NCI-H2171 (cell line): ENCODE data around the gene GMDS.

ENCODE experiments used
- DNase-seq: peaks from one replicate; lab custom pipeline; 2025; lab: John Stamatoyannopoulos, UW

The GMDS gene

GRCh38 chr6:1738558-1739081 is 506.8 kb downstream of the GMDS start:
- no peak for DNase-seq

GRCh38 chr6:1737463-1738311 is 507.7 kb downstream of the GMDS start:
- no peak for DNase-seq

GRCh38 chr6:1736346-1737105 is 508.9 kb downstream of the GMDS start:
- DNase-seq = no peak

DNA sequence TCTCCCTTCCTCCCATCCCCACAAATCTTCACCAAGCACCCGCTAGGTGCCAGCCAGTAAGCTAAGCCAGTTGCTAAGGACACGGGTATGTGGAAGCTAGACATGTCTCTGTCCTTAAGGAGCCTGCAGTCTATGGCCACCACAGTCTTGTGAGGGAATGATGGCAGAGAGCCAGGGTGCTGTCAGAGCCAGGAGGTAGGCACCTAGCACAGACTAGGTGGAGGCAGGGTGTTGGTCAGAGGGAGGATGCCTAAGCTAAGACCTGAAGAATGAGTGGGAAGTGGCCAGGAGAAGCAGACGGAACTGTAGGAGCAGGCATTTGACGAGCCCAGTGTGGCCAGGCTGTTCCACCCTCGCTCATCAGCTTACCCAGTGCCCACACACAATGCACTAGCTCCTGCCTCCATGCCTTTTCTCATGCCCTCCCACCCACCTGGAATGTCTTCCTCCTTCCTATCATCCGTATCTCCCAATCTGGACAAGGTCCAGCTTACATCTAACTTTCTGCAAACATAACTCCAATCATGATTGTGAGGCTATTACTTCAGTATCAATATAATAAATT is 510.1 kb downstream of the GMDS start:
- DNase-seq = no peak

- DNase-seq = no peak
Observed at GRCh38 chr6:1730882-1731281, 514.5 kb downstream of the GMDS start.

GRCh38 chr6:1729750-1730140 is 515.7 kb downstream of the GMDS start:
- no peak for DNase-seq

- DNase-seq = no peak
Observed at GRCh38 chr6:1729133-1729749, 516.2 kb downstream of the GMDS start.

- DNase-seq = no peak
Observed at GRCh38 chr6:1726341-1726768, 519.0 kb downstream of the GMDS start.

DNA sequence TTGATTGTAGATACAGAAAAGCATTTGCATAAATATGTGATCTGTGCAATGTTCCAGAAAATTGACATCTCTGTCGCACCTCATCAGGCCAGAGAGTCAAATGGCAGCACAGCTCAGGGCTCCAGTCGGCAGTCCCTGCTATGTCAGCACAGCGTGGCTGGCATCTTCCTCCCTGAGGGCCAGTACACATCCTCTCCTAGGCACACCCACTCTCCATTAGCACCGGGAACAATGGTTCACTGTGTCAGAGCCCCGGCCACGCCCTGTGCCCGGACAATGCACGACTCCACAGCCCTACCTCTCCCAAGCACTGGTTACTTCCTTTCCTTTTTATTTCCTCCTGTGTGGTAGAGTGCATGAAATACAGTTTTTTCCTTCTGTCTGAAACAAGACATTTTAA is 520.8 kb downstream of the GMDS start:
- no peak for DNase-seq

DNA sequence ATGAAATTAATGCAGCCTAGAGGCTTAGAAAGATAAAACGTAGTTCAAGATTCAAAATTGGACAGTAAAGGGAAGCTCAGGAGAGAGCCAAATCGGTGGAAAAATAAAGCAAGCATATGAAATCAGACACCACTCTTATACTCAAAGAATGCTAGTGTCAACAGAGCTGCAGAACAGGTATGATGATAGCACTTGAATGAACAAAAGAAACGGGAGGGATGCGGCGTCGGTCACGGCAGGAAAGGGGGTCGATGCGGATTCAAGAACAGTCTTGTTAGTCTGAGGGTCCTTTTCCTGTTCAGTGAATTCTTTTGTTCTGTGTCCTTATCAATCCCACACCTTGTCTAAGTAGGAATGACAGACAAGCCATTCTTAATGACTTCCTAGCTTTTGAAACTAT is 521.3 kb downstream of the GMDS start:
- no peak for DNase-seq

DNA sequence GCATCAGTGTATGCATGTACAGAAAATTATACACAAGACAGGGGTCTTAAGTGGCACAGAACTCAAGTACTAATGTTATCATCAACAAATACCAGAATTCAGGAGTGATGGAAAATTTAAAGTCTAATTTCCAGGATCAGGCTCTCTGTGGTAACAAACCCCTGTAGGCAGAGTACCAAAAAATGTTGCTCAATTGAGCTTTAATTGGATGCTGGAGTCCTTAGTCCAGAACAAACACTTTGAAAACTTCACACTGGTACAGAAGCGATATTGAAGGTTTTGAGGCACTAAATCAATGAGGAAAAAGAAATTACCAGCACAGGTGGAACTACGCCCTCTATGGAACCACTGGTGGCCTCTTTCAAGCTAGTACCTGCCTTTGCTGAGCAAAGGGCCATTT is 522.6 kb downstream of the GMDS start:
- no peak for DNase-seq

DNA sequence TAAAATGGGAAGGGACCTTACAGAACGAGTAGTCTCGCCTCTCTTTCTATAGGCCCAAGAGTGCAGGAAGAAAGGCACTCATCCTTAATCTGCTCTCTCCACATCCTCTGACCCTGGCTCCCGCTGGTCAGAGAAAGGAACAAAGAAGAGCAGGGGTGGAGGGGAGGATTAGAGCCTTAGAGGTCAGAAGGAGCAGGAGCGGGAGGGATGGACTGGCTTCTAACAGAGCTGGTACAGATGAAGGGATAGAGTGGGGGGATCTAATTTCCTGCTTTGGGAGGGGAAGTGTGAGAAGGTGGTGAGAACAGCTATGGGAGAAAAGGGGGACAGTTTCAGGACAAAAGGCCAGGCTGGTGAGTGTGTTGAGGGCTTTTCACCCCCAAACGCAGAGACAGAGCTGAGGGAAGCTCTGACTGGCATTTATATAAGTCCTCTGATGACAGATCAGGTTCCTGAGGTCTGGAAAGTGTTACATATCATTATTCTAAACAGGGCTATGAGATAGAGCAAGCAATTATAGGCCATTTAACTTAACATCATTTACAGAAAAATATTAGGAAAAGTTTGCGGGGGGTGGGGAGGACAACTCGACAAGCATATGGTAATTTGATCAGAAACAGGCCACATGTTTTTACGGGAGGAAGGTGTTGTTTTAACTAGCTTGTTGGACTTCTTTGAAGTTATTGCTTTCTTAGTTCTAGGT is 524.6 kb downstream of the GMDS start:
- DNase-seq = no peak

DNA sequence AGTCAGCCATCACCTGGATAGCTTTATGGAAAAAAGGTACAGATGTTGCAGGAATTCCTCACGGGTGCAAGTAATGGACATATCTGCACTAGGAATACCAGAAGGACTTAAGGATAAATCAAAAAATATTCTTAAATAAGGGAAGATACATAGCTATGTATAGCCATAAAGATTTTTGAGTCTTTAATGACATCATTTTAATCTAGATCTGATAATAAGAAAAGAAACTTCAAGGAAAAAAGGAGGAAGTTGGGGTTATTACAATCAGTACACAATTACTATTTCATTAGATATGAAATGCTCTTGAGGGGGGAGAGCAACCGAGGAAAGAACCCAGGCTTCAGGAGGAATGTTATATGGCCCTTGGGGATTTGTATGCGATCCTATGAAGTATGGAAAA is 525.5 kb downstream of the GMDS start:
- DNase-seq = no peak

GRCh38 chr6:1716868-1717267 is 528.5 kb downstream of the GMDS start:
- DNase-seq = no peak

- no peak for DNase-seq
Observed at GRCh38 chr6:1716396-1716795, 529.0 kb downstream of the GMDS start.

DNA sequence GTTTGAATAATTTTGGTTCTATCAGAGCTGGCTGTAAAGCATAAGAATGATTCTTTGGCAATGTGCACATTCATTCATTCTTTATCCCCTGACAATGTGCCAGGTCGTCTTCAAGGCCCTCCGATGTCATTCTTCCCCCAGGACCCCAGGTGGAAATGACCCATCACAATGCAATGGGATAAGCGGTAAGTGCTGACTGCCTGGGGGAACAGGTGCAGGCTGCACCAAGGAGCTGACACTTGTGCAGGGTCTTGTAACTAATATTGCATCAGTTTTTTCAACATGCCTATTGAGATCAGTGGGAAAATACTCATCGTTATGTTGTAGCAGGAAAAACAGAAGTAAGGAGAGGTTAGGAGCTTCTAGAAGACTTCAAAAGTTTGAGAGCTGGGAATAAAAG is 530.1 kb downstream of the GMDS start:
- DNase-seq = no peak

DNA sequence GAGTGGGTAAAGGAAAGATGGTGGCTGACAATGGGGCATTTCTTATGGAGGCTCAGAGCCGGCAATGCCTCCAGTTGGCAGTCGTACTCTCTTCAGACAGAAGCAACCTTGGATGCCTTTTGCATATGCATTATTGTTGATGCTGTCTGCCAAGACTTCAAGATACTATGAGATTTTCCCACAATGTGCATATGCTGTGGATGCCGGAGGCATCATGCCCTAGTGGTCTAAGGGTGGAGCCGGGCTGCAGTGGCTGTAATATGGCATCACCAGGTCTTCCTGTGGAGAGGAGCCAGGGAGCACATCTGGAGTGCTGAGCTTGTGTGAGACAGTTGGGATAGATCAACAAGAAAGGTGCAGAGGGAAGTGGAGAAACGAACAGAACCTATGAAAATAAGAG is 530.8 kb downstream of the GMDS start:
- no peak for DNase-seq

DNA sequence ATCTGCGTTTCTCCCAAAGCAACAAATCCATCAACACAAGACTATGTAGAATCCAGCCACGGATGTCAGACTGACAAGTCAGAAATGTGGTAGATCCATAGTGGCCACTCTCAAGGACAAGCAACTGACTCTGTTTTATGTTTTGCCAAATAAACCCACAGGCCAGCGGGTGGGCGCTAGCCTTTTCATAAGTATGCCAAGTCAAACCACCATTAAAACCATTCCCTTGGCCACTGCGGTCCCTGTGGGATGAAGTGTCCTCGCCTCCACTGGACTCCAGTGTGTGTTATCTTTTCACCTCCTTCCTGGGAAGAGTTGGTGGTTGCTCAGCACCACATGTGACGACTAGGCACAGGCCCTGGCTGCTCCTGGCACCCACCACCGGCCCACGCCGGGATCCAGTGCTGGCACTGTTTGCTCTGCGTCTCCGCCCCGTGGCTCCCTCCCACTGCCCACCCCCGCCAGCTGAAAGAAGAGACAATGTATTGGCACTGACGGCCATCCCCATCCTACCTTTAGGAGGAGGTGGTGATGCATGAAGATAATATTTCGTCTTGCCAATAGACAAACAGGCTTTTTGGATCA is 532.3 kb downstream of the GMDS start:
- DNase-seq = no peak

- DNase-seq = no peak
Observed at GRCh38 chr6:1712451-1712850, 533.0 kb downstream of the GMDS start.

- no peak for DNase-seq
Observed at GRCh38 chr6:1711136-1711535, 534.3 kb downstream of the GMDS start.

- DNase-seq = no peak
Observed at GRCh38 chr6:1709234-1709641, 536.2 kb downstream of the GMDS start.
